ENCODE data around the gene SEC22A. TPM values are rescaled to one million over a fixed set of nuclear protein-coding genes. Genes with fewer than 3 reads are reported as not detected.
A peak's percentile ranks its signal among the peaks of the same experiment; 100 is the strongest.
"Not testable (repeated sequence)": the region's sequence is repeated elsewhere in the genome, so short reads cannot be mapped to it uniquely, and the experiment has no call there.

The SEC22A gene
- total RNA-seq, 5 donors from 2014 or later (not counting 1 experiment from before 2014, with no cell fraction given): 14.4 to 22.5 (median 18.7) TPM

DNA sequence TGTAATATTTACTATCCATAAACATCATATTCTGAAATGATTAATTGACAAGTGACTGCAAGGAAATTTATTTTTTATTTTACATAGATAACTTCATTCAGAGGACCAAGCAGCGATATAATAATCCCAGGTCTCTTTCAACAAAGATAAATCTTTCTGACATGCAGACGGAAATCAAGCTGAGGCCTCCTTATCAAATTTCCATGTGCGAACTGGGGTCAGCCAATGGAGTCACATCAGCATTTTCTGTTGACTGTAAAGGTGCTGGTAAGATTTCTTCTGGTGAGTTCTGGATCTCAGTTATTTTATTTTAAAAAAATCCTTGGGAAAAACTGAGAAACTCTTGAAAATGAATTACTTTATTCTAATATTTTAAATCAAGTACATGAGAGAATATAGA lies 23.3 kb downstream of the SEC22A start:
- Histone ChIP-seq H3K9me3 (no peaks in the 10 kb centered on the region), H3K27ac (ENCODE audit: low read length) (no peak overlapping the region), H3K27me3 (replicated peaks in 1 of 2; ENCODE audit: control insufficient read depth in 2 of 2, extremely low read depth in 1 of 2, insufficient read depth in 2 of 2, low read length in 1 of 2) (no peaks in the 10 kb centered on the region), H3K4me1 (ENCODE audit: control insufficient read depth in 1 of 2, extremely low read depth in 1 of 2, insufficient read depth in 2 of 2, low read length in 2 of 2) (no peaks in the 10 kb centered on the region), H3K36me3 (ENCODE audit: control insufficient read depth in 2 of 2, extremely low read depth in 1 of 2, insufficient read depth in 1 of 2, low read length in 1 of 2) (peaks cover 5 to 27% of the 10 kb centered on the region in 2 donors), H3K4me3 (ENCODE audit: control insufficient read depth in 1 of 2, extremely low read depth in 1 of 2, low read length in 1 of 2) (no peak overlapping the region)
- no peak overlapping the region for H3K4me3 Mint-ChIP-seq
- peaks cover 52% of the 10 kb centered on the region for H3K36me3 Mint-ChIP-seq
- DNase-seq (no peak), ATAC-seq (replicated peaks in 1 of 4) (no peak)
- no peak overlapping the region for H3K27ac Mint-ChIP-seq
- no CpG with 5 or more reads among the region's 3 CpGs for WGBS (ENCODE audit: insufficient coverage)
- H3K9me3 Mint-ChIP-seq: peaks cover 9 to 17% (median 11%) of the 10 kb centered on the region in 3 donors
- H3K27me3 Mint-ChIP-seq: no peaks in the 10 kb centered on the region
- ChIA-PET CTCF (no interaction called here), POLR2A (no interaction called here)
- H3K4me1 Mint-ChIP-seq: peaks cover 2 to 9% (median 4%) of the 10 kb centered on the region in 3 donors

DNA sequence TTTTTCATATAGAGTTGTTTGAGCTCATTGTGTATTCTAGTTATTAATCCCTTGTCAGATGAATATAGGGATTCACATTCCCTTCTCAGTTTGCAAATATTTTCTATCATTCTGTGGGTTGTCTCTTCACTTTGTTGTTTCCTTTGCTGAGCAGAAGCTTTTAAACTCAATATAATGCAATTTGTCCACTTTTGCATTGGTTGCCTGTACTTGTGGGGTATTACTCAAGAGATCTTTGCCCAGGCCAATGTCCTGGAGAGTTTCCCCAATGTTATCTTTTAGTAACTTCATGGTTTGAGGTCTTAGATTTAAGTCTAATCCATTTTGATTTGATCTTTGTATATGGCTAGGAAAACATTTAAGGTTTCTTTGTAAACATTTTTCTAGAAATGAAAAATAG lies 24.8 kb downstream of the SEC22A start:
- no peak for ATAC-seq (replicated peaks in 1 of 4)
- H3K4me1 Mint-ChIP-seq: peaks cover 2 to 9% (median 4%) of the 10 kb centered on the region in 3 donors
- POLR2A ChIA-PET: no interaction called here

DNA sequence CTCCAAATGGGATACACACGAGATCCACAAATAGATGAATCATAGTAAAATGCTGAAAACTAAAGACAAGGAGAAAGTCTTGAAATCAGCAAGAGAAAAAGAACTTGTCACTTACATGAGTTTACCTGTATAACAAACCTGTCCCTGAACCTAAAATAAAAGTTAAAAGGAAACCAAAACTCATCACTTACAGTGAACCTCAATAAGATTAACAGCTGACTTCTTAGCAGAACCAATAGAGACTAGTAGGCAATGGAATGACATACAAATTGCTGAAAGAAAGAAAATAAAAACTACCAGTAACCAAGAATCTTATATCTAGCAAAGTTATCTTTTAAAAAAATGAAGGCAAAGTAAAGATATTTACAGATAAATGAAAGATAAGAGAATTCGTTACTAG lies 27.4 kb downstream of the SEC22A start:
- H3K4me3 Mint-ChIP-seq: no peak overlapping the region
- no peaks in the 10 kb centered on the region for H3K4me1 Mint-ChIP-seq
- WGBS (ENCODE audit: insufficient coverage): no CpG with 5 or more reads among the region's 2 CpGs
- H3K27ac Mint-ChIP-seq: no peak overlapping the region
- CTCF ChIA-PET: no interaction called here
- H3K27me3 Mint-ChIP-seq: no peaks in the 10 kb centered on the region
- H3K36me3 ChIP-seq (ENCODE audit: control insufficient read depth in 2 of 2, extremely low read depth in 1 of 2, insufficient read depth in 1 of 2, low read length in 1 of 2): peaks cover 5 to 27% of the 10 kb centered on the region in 2 donors
- H3K27ac ChIP-seq (ENCODE audit: low read length): no peak overlapping the region
- peaks cover 9 to 17% (median 11%) of the 10 kb centered on the region in 3 donors for H3K9me3 Mint-ChIP-seq
- no peaks in the 10 kb centered on the region for H3K9me3 ChIP-seq
- DNase-seq (no peak), ATAC-seq (replicated peaks in 1 of 4) (no peak)
- POLR2A ChIA-PET: no interaction called here
- H3K27me3 ChIP-seq (replicated peaks in 1 of 2; ENCODE audit: control insufficient read depth in 2 of 2, extremely low read depth in 1 of 2, insufficient read depth in 2 of 2, low read length in 1 of 2): no peaks in the 10 kb centered on the region
- peaks cover 65% of the 10 kb centered on the region for H3K36me3 Mint-ChIP-seq
- no peaks in the 10 kb centered on the region for H3K4me1 ChIP-seq (ENCODE audit: control insufficient read depth in 1 of 2, extremely low read depth in 1 of 2, insufficient read depth in 2 of 2, low read length in 2 of 2)
- H3K4me3 ChIP-seq (ENCODE audit: control insufficient read depth in 1 of 2, extremely low read depth in 1 of 2, low read length in 1 of 2): no peak overlapping the region

More for the DNA sequence above, 24.8 kb downstream of the SEC22A start:
- Mint-ChIP-seq H3K9me3 (peaks cover 9 to 17% (median 11%) of the 10 kb centered on the region in 3 donors), H3K27ac (no peak overlapping the region), H3K4me3 (no peak overlapping the region), H3K27me3 (no peaks in the 10 kb centered on the region), H3K36me3 (peaks cover 65% of the 10 kb centered on the region)
- H3K36me3 ChIP-seq (ENCODE audit: control insufficient read depth in 2 of 2, extremely low read depth in 1 of 2, insufficient read depth in 1 of 2, low read length in 1 of 2): peaks cover 5 to 27% of the 10 kb centered on the region in 2 donors
- H3K27me3 ChIP-seq (replicated peaks in 1 of 2; ENCODE audit: control insufficient read depth in 2 of 2, extremely low read depth in 1 of 2, insufficient read depth in 2 of 2, low read length in 1 of 2): no peaks in the 10 kb centered on the region
- H3K9me3 ChIP-seq: no peaks in the 10 kb centered on the region
- CTCF ChIA-PET: no interaction called here
- no peak overlapping the region for H3K27ac ChIP-seq (ENCODE audit: low read length)
- no peak for DNase-seq
- H3K4me1 ChIP-seq (ENCODE audit: control insufficient read depth in 1 of 2, extremely low read depth in 1 of 2, insufficient read depth in 2 of 2, low read length in 2 of 2): no peaks in the 10 kb centered on the region
- no peak overlapping the region for H3K4me3 ChIP-seq (ENCODE audit: control insufficient read depth in 1 of 2, extremely low read depth in 1 of 2, low read length in 1 of 2)

DNA sequence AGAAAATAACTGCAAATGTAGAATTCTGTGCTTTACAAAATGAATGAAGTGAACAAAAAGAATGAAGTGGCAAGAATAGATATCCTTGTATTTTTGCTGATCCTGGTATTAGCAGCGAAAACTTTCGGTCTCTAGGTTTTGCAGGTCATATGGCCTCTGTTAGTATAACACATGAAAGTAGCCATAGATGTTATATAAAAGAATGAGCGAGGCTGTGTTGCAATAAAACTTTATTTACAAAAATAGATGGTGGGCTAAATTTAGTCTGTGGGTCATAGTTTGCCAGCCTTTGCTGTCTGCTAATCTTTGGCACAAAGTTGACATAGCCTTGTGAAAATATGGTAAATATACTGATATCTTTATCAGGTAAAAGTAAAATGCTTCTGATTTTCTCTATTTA lies 35.2 kb downstream of the SEC22A start:
- no peak overlapping the region for H3K4me3 Mint-ChIP-seq
- no peaks in the 10 kb centered on the region for H3K27me3 ChIP-seq (replicated peaks in 1 of 2; ENCODE audit: control insufficient read depth in 2 of 2, extremely low read depth in 1 of 2, insufficient read depth in 2 of 2, low read length in 1 of 2)
- no peak overlapping the region for H3K27ac ChIP-seq (ENCODE audit: low read length)
- ChIA-PET POLR2A (no interaction called here), CTCF (no interaction called here)
- H3K9me3 Mint-ChIP-seq: no peaks in the 10 kb centered on the region
- H3K27ac Mint-ChIP-seq: no peak overlapping the region
- H3K36me3 ChIP-seq (ENCODE audit: control insufficient read depth in 2 of 2, extremely low read depth in 1 of 2, insufficient read depth in 1 of 2, low read length in 1 of 2): peaks cover 0 to 4% of the 10 kb centered on the region in 2 donors
- no peaks in the 10 kb centered on the region for H3K9me3 ChIP-seq
- no peaks in the 10 kb centered on the region for H3K4me1 ChIP-seq (ENCODE audit: control insufficient read depth in 1 of 2, extremely low read depth in 1 of 2, insufficient read depth in 2 of 2, low read length in 2 of 2)
- 96% methylated on average over 2 of the region's 3 CpGs for WGBS (ENCODE audit: insufficient coverage)
- H3K4me3 ChIP-seq (ENCODE audit: control insufficient read depth in 1 of 2, extremely low read depth in 1 of 2, low read length in 1 of 2): no peak overlapping the region
- peaks cover 58% of the 10 kb centered on the region for H3K36me3 Mint-ChIP-seq
- ATAC-seq (replicated peaks in 1 of 4) (no peak), DNase-seq (no peak)
- peaks cover 7 to 25% (median 23%) of the 10 kb centered on the region in 3 donors for H3K4me1 Mint-ChIP-seq
- H3K27me3 Mint-ChIP-seq: no peaks in the 10 kb centered on the region

DNA sequence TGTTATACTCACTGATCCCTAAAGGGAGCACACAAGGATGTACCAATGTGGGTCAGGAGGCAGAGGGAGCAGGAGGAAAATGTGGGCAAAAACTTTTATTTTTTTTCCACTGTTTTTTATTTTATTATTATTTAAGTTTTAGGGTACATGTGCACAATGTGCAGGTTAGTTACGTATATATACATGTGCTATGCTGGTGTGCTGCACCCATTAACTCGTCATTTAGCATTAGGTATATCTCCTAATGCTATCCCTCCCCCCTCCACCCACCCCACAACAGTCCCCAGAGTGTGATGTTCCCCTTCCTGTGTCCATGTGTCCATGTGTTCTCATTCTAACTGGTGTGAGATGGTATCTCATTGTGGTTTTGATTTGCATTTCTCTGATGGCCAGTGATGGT lies 37.4 kb downstream of the SEC22A start:
- H3K36me3 ChIP-seq (ENCODE audit: control insufficient read depth in 2 of 2, extremely low read depth in 1 of 2, insufficient read depth in 1 of 2, low read length in 1 of 2); DNase-seq; H3K9me3 ChIP-seq; H3K4me1 ChIP-seq (ENCODE audit: control insufficient read depth in 1 of 2, extremely low read depth in 1 of 2, insufficient read depth in 2 of 2, low read length in 2 of 2); H3K9me3 Mint-ChIP-seq; H3K27ac Mint-ChIP-seq; H3K4me3 Mint-ChIP-seq; POLR2A ChIA-PET; H3K27me3 ChIP-seq (replicated peaks in 1 of 2; ENCODE audit: control insufficient read depth in 2 of 2, extremely low read depth in 1 of 2, insufficient read depth in 2 of 2, low read length in 1 of 2); H3K4me3 ChIP-seq (ENCODE audit: control insufficient read depth in 1 of 2, extremely low read depth in 1 of 2, low read length in 1 of 2); H3K27me3 Mint-ChIP-seq; CTCF ChIA-PET; ATAC-seq (replicated peaks in 1 of 4); H3K27ac ChIP-seq (ENCODE audit: low read length): not testable (repeated sequence)
- no CpG with 5 or more reads among the region's 2 CpGs for WGBS (ENCODE audit: insufficient coverage)
- Mint-ChIP-seq H3K36me3 (peaks cover 57% of the 10 kb centered on the region), H3K4me1 (peaks cover 25 to 41% (median 33%) of the 10 kb centered on the region in 3 donors)

DNA sequence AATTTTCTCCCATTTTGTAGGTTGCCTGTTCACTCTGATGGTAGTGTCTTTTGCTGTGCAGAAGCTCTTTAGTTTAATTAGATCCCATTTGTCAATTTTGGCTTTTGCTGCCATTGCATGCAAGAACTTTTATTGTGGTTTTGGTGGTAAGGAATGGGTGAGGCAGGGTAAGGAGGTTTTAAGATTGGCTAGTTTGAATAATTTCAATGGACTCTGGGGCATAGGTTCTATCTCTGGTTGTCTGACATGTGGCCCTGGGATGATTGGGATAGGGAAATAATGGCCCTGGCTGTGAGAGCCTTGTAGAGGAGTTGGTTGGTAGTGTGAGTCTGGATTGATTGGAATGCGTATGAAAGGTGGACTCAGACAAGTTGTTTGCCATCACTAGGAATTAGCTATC lies 38.0 kb downstream of the SEC22A start:
- Mint-ChIP-seq H3K36me3 (peaks cover 61% of the 10 kb centered on the region), H3K4me3 (no peak overlapping the region), H3K4me1 (peaks cover 25 to 47% (median 36%) of the 10 kb centered on the region in 3 donors), H3K27me3 (no peaks in the 10 kb centered on the region), H3K9me3 (no peaks in the 10 kb centered on the region), H3K27ac (peak overlapping the region; percentile 25 to 73)
- no peaks in the 10 kb centered on the region for H3K9me3 ChIP-seq
- no peaks in the 10 kb centered on the region for H3K4me1 ChIP-seq (ENCODE audit: control insufficient read depth in 1 of 2, extremely low read depth in 1 of 2, insufficient read depth in 2 of 2, low read length in 2 of 2)
- POLR2A ChIA-PET: no interaction called here
- ATAC-seq (replicated peaks in 1 of 4) (no peak), DNase-seq (no peak)
- H3K27ac ChIP-seq (ENCODE audit: low read length): no peak overlapping the region
- CTCF ChIA-PET: no interaction called here
- H3K4me3 ChIP-seq (ENCODE audit: control insufficient read depth in 1 of 2, extremely low read depth in 1 of 2, low read length in 1 of 2): no peak overlapping the region
- H3K27me3 ChIP-seq (replicated peaks in 1 of 2; ENCODE audit: control insufficient read depth in 2 of 2, extremely low read depth in 1 of 2, insufficient read depth in 2 of 2, low read length in 1 of 2): no peaks in the 10 kb centered on the region
- WGBS (ENCODE audit: insufficient coverage): no CpG with 5 or more reads among the region's 1 CpG
- H3K36me3 ChIP-seq (ENCODE audit: control insufficient read depth in 2 of 2, extremely low read depth in 1 of 2, insufficient read depth in 1 of 2, low read length in 1 of 2): peaks cover 0 to 9% of the 10 kb centered on the region in 2 donors

DNA sequence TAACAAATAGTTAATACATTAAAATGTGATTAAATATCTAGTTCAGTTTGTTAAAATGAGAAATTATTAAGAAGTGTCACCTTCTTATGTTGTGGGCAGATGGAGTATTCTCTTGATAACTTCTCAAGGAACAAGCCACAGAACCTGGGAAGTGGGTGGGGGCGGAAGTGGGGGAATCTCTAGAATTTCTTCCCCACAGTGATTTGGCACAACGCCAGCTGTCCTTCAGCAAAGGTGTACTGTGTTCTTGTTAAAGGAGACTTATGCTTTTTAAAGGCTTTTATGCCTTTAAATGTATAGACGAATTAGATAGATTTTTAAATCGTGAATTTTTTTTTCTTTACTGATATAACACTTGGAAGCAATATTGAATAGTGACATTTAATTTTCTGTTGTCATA lies 42.4 kb downstream of the SEC22A start:
- no peak for ATAC-seq (replicated peaks in 1 of 4)
- H3K27ac ChIP-seq (ENCODE audit: low read length): no peak overlapping the region
- H3K4me3 ChIP-seq (ENCODE audit: control insufficient read depth in 1 of 2, extremely low read depth in 1 of 2, low read length in 1 of 2): no peak overlapping the region
- ChIA-PET CTCF (no interaction called here), POLR2A (no interaction called here)
- no peaks in the 10 kb centered on the region for H3K9me3 Mint-ChIP-seq
- peaks cover 63% of the 10 kb centered on the region for H3K36me3 Mint-ChIP-seq
- no peaks in the 10 kb centered on the region for H3K27me3 Mint-ChIP-seq
- peaks cover 25 to 37% (median 25%) of the 10 kb centered on the region in 3 donors for H3K4me1 Mint-ChIP-seq
- H3K36me3 ChIP-seq (ENCODE audit: control insufficient read depth in 2 of 2, extremely low read depth in 1 of 2, insufficient read depth in 1 of 2, low read length in 1 of 2): peaks cover 4 to 34% of the 10 kb centered on the region in 2 donors
- H3K27me3 ChIP-seq (replicated peaks in 1 of 2; ENCODE audit: control insufficient read depth in 2 of 2, extremely low read depth in 1 of 2, insufficient read depth in 2 of 2, low read length in 1 of 2): no peaks in the 10 kb centered on the region
- H3K4me1 ChIP-seq (ENCODE audit: control insufficient read depth in 1 of 2, extremely low read depth in 1 of 2, insufficient read depth in 2 of 2, low read length in 2 of 2): no peaks in the 10 kb centered on the region
- no peak overlapping the region for H3K27ac Mint-ChIP-seq
- H3K9me3 ChIP-seq: no peaks in the 10 kb centered on the region
- H3K4me3 Mint-ChIP-seq: no peak overlapping the region
- peak in 27 of 35 experiments; percentile 1 to 45 (median 11) for DNase-seq
- WGBS (ENCODE audit: insufficient coverage): no CpG with 5 or more reads among the region's 4 CpGs
